Stimulated activated CD4-positive, alpha-beta T cell treated with anti-CD3 and anti-CD28 coated beads, TNF-alpha, amount 100 ng/mL, for 48 hours (primary cell): ENCODE data around the gene RNGTT.

Source experiments
- DNase-seq, 3 donors: peaks; one replicate each; pipeline ENCODE4 v3.0.0-alpha.2; 2020; ENCODE audit warnings: low read depth in 3 of 3

The RNGTT gene

DNA sequence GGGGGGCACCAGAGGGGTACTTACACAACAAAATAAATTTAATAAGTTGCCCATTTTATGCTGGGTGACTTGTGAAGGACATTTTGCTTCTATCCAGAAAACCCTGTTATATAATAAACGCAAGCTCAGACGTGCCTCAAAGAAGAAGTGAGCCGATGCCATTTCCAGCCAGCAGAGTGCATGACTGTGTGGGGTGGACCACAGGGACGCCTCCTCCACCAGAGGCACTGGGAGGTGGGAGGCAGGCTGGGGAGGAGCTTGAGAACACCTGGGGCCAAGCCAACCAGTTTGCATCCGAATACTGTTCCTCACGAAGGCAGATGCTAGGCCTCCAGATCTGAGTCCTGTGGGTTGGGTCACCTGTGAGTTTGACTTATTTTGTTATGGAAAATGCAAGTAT is 363.8 kb downstream of the RNGTT start:
- no peak for DNase-seq

DNA sequence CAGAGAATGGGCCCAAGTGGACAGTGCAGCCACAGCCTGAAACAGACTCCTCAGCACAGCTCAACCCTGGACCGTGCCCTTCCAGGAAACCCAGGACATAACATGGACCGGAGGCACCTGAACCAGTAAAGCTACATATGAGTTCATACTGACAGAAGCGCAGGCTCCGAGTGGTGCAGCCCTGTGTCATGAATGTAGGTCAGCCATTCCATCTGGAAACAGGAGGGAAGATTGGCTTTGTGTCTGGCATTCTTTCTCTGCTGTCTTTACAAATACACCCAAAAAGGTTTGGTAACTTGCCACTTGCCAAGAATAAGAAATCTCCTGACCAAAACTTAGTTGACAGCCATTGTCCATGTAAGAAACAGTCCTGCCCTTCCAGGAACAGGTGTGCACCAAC is 366.6 kb downstream of the RNGTT start:
- no peak for DNase-seq

DNA sequence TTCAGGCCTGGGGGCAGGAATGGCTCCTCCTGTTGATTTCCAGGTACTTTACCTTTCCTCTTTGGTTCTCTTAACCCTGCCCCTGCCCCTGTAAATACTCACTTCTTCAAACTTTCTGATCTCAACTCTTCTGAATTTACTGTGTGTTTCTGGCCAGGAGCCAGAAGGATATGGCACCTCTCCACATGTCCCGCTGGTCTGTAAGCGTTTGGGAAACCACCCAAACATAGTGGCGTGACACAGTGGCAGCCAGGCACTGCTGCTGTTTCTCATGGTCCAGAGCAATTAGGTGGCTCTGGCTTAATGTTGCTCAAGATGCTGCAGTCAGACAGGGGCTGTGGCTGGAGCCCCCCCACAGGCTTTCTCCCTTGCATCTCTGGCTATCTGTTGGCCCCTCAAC is 374.5 kb downstream of the RNGTT start:
- DNase-seq: no peak

DNA sequence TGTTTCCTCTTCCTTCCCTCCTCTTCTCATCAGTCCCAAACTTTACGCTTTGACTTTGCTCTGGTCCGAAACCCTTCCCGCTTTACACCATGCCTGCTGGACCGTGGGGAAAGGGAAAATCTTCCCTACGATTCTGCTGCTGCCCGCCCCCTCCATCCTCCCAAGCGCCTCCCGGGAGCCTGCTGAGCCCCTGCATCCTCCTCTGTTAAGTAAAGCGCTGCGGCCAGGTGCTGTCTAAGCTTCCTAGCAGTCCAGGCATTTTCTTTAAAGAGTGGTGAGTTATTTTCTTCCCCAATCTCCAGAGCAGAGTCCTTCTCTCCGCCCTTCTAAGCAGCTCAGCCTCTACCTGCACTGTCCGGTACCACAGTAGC is 376.3 kb downstream of the RNGTT start:
- no peak for DNase-seq

DNA sequence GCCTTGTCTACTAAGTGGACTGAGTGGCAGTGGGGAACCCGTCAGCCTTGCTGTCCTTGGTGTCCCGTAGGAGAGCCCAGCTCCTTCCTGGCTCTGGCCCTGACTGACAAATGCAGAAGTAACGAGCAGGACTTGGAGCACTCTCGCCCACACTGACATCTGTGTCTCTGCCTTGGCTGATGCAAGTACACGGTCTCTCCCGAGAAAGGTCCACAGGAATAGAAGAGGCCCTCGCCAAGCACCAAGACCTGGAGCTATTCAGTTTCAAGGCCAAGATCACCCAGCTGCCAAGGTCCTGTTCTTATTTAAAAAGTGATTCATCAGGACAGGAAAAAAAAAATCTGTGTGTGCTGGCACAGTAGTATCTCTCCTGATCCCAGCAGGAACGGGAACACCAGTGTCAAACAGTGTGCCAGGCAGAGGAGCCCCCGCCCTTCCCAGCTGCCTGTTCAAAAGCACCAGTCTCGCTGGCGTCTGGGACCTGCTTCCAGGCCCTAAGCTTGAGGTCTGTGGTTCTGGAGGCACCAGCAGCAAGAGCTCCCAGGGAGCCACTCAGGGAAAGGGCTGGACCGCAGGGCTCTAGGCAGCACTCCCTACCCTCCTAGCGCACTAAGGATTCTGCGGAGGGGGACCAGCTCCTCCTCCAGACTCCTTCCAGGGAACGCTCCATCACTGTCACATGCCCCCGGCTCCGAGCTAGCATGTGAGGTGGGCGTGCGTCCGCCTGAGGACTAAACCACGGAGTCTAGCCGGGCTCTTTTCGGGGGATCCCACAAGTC is 376.9 kb downstream of the RNGTT start:
- no peak for DNase-seq

DNA sequence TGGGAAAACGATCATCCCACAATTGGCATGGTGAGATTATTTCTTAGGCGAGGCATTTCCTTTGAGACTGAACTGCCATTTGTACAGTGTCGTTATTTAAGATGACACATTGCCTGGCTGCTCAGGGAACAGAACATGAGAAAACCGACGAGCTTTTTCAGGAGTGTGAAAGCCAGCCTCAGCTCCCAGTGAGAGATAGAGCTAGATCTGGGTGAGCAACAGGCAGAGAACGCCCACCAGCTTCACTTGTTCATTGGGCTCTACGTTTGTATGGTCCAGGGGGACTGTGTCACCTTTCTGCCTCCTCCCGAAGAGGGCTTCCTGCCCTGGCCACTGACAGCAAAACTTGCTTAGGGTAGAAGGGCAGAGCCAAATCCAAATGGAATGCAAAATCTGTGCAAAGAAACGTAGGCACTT is 378.1 kb downstream of the RNGTT start:
- no peak for DNase-seq

DNA sequence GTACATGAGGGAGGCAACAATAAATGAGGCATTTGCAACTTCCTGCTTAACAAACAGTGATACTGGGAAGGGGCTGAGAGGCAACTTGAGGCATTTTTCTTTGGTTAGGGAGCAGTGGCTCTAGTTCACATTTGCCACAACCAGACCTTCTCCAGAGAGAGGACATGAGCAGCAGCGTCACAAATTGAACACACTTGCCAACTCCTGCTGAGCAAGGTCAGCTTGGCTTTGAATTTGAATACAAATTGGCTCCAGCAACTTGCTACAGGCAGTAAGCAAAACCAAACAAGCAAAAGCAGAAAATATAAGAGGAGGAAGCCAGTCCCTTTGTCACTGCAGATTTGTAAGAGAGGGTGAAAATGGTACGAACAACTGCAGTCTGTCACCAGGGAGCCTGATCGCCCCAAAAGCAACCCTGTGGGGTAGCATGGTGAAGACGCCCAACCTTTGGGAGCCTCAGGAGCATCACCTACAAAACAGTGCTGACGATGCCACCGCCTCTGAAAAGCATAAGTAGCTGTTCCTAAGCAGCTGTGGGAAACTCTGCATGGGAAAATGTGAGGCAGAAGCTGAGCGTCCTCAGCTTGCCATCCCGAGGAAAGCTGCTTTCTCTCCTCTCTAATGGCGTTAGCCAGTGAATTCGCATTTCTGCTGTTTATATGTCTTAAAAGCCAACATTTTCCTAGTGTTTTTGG is 378.7 kb downstream of the RNGTT start:
- DNase-seq: no peak

DNA sequence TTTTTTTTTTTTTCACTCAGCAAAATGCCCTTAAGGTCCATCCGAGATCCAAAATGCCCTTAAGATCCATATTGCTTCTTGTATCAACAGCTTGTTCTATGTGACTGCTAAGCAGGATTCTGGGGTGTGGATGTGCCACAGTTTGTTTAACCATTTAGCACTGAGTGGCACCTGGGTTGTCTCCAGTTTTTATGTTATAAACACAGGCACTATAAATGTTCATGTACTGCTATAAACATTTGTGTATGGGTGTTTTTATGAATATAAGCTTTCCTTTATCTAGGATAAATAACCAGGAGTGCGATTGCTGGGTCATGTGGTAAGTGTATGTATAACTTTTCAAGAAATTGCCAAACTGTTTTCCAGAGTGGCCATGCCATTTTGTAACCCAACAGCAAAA is 386.0 kb downstream of the RNGTT start:
- no peak for DNase-seq

DNA sequence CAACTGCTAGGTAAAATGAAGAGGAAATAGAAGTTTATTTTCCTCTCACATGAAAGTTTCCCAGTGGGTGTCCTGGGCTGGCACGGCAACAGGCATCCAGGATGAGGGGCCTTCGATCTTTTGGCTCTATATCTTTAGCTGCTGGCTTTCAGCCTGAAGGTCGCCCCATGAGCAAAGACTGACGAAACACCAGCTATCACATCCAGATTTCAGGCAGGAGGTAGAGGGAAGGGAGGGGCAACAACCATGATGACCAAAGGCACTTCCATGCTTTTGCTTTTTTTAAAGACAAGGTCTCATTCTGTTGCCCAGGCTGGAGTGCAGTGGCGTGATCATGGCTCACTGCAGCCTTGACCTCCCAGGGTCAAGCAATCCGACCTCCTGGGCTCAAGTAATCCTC is 387.9 kb downstream of the RNGTT start:
- no peak for DNase-seq

DNA sequence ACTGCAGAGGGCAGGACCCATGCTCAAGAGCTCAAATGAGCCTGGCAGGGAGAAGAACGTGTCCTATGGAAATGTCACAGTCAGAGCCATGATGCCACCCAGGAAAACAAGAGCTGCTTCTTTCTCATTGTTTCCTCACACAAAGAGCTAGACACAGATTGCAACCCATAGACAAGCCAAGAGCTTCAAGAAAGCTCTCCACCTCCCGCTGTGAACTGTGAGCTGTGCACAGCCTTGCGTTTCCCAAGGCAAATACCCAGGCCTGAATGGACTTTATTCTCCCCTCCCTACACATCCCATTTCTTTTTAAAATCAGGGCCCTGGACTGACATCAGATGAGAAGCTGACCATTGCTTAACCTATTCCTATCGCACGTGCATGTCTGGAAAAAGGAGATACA is 388.8 kb downstream of the RNGTT start:
- no peak for DNase-seq

DNA sequence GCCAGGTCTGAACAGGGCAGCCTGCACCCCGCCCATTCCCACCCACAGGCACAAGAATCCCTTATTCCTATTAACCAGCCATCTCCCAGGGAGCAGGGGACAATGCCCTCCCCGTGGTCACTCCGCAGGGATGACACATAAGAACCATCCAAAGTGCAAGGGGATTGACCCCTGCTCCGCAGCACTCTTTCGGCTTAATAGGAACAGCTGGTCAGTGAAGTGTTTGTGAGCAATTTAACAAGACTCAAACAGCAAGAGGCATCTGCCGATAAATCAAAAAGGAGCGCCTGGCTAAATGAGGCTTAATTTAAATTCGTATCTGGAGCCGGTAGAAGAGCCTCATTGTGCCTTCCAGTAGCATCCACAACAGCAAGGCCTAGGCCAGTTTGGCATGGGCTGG is 389.4 kb downstream of the RNGTT start:
- no peak for DNase-seq

DNA sequence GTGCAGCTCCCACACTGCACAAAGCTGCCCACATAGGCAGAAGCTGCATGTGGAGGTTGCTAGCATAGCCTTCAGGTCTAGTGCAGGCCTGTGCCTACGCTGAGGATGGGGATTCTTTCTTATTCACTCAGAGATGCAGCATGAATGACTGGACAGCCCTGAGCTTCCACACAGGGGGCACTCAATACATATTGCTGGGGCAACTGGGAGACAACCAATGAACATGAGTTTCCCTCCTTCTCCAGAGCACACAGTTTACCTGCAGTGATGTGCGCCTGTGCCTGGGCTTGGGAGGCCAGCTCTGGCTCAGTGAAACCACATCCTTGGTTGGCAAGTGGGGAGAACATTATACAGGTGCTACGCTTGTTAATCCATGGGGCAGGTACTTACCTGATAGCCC is 389.9 kb downstream of the RNGTT start:
- DNase-seq: no peak

DNA sequence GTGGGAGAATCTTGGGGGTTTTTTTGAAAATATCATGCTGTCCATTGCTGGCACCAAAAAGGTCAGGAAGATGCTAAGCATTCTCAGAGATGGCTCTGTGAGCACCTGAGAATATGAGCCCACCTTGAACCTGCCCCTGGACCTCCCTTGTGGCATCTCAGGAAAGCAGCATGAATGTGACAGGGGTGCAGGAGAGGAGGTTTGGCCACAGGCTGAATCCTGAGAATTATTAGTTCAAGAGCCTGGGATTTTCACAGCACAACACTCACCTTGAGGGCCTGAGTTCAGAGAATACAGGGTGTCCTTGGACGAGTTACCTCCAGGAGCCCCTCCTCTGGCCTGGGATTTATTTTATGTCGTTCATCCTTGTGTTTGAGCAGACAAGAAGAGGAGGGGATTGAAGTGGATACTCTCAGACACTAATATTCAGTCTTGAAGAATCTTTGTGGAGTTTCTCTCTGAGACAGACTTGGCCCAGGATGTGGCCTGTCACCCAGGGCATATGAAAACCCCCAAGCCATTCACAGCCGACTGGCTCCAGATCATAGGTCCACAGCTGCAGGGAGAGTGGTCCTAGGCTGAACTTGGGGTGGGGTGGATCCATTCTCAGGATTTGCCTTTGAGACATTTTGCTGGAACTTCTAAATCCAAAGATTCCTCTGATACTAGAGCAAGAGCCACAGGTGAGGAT is 390.8 kb downstream of the RNGTT start:
- DNase-seq: no peak

DNA sequence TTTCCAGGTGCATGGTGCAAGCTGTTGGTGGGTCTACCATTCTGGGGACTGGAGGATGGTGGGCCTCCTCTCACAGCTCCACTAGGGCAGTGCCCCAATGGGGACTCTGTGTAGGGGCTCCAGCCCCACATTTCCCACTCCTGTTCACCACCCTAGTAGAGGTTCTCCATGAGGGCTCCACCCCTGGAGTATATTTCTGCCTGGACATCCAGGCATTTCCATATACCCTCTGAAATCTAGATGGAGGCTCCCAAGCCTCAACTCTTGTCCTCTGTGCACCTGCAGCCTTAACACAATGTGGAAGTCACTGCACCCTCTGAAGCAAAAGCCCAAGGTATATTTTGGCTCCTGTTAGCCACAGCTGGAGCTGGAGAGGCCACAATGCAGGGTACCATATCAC is 393.5 kb downstream of the RNGTT start:
- DNase-seq: no peak

DNA sequence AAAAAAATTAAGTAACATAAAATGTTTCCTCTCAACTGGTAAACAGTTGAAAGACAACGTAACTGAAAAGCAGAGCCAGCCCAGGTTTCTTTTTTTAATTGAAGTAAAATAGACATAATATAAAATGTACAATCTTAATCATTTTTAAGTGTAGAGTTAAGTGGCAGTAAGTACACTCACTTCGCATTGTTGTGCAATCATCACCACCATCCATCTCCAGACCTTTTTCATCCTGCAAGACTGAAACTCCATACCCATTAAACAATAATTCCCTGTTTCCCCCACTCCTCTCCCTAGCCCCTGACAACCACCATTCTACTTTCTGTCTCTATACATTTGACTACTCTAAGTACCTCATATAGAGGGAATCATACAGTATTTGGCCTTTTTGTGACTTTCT is 395.7 kb downstream of the RNGTT start:
- DNase-seq: no peak

DNA sequence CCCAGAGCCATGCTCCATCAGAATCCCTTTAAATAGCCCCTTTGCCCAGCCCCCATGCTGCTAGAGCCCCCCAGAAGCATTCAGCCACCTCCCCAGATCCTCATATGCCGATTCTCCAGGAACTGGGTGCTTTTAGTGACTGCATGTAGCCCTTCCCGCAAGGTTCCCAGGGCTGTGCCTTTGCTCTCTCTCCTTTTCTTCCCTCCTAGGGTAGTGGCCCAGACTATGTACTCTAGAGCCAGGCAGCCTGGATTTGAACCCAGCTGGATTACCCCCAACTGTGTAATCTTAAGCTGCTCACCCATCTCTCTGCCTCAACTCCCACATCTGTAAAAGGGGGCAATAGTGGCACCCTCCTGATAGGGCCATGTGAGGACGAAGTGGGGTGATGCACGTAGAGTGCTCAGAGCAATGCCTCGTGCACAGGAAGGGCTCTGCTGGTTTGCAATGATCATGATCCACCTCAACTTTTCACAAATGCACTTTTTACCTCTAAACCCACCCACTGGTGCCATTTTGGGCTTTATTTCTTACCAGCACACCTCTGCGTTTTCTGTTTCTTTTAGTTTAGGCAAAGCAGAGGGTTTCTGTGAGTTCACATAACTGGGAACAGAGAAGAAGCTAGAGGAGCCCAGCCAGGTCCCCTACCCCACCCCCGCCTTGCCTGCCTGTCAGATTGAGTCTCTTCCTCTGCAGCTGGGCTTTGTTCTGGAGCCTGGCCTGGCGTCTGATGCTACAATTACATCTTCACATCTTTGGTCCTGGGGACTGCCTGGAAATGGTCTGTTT is 396.5 kb downstream of the RNGTT start:
- DNase-seq: no peak

DNA sequence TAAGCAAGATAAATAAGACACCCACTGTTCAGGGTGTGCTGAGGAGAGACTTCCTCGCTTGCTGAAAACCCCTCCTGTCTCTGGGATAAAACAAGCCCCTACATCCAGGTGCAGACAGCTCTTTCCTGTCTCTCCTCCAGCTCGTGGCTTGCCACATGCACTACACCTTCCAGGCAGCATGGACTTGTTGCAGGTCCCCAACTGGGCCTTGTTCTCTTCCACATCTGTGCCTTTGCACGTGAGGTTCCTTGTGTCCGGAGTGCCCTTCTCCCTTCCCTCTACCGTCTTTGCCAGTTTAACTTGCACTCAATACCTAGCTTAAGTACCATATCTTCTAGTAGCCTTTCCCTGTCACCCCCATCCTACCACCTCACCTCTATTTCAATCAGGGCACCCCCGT is 397.6 kb downstream of the RNGTT start:
- DNase-seq: no peak

DNA sequence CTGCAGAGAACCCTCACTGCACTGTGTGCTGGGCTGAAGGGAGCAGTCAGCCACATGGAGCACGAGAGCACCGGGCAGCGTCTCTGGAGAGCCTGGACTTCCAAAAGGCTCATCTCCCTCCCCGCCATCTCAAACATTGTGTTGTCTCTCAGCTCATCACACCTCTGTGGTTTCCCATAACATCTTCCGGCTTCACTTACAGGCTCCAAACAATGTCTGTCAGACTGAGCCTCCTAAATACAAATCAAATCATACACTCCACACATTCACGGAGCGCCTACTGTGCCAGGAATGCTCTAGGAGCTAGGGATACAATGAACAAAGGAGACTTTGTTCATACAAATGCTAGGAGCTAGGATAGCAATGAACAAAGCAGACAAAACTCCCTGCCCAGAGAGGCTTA is 398.0 kb downstream of the RNGTT start:
- DNase-seq: no peak

DNA sequence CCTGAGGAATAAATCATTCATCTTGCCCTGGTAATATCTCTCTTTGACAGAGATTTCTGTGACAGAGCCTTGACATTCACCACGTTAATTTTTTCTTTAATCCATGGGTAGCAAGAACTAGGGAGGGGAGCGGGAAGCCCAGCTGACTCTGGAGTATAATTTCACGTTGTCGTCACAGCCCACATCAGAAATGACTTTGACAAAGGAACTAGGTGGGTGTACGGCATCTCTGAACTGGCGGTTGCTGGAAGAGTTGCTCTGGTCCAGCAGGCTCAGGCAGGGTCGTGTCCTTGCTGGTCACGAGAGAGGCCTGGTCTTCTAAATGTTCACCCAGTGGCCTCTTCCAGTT is 400.2 kb downstream of the RNGTT start:
- no peak for DNase-seq

DNA sequence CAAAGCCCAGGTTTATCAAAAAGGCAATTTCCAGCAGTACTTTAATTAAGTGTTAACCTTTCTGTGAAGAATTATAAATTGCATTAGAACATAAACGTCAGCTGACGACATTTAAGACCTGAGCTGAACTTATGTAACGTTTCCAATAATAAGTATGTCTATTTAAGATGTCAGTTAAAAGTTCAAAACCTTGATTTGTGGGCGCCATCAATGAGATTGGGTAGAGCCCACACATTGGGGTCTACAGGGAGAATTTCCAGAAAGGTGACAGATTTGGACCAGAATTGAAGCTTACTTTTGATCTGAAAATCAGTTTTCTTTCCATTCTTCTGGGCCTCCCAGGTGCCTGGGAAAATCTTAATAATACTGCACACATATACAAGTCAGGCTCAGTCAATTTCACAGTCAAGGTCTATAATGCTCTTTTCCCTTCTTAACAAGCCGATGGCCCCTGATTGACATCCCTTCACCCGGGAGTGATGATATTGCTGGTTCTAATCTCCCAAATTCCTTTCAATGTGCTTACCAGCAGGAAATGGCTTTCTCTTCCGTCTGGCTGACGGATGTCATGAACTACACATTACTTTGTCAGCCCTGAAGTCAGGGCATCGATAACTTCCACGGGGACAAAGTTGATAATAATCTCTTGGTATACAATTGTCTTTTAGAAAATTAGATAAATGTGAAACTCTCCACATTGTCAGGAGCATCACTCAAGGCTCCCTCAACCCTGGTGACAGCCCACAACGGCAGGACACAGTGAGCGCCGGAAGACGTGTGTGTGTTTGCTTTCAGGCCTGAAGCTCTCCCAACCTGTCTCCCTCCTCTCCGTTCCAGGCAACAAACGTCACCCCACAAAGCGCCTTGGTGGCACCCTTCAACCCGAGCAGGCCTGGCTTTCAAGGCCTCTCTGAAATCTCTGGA is 400.8 kb downstream of the RNGTT start:
- no peak for DNase-seq

DNA sequence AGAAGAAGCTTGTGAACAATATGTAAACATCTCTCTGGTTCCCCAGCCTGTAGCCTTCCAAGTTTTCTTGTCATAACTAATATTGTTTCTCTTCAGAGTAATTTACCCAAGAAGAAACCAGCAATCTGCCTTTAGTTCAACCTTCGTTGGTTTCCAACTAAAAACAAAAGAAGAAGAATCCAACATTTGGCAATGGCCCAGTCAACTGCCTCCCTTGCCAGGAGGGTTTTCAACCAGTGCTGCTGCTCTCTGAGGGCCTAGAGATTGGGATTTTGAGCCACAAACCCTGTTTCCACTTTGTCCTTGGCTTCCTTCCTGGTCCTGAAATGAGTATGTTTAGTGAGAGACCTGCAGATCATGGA is 401.5 kb downstream of the RNGTT start:
- no peak for DNase-seq
